Endothelial cell of umbilical vein (primary cell): ENCODE data around the gene ZNF148. TPM values are rescaled to one million over a fixed set of nuclear protein-coding genes. Genes with fewer than 3 reads are reported as not detected.

Experiments used
- BruUV-seq: library from RNA; stranded (reverse); fragments of 400-500 nt; replicated peaks from 2 replicates; lab custom pipeline; 2021; lab: Mats Ljungman, UMichigan
- CTCF ChIA-PET: fragments of 300-600, 350-600 bp; sonication (Branson Sonifier 250); formaldehyde crosslinking; loops from one replicate; lab custom pipeline; 2021; ENCODE audit warnings: antibody characterized with exemption, inconsistent platforms; lab: Charles Lee
- POLR2A ChIA-PET: fragments of 300-600, 350-600 bp; sonication (Branson Sonifier 250); formaldehyde crosslinking; loops from one replicate; lab custom pipeline; 2021; ENCODE audit warnings: antibody characterized with exemption, inconsistent platforms; lab: Charles Lee
- DNase-seq: peaks from one replicate; pipeline ENCODE4 v3.0.0-alpha.2; 2011; ENCODE audit warnings: low read depth, low spot score
- FAIRE-seq: peaks from 2 replicates; lab custom pipeline; 2011; peaks lifted over from hg19 to GRCh38; lab: Jason Lieb, UNC
- H2AFZ ChIP-seq: 2 replicates; pipeline ENCODE4 v1.6.0; 2012; ENCODE audit warnings: low read depth, low read length, control low read depth, inconsistent platforms
- H3K27ac ChIP-seq: 2 replicates; pipeline ENCODE4 v1.5.1; 2011; ENCODE audit warnings: low read depth, mild to moderate bottlenecking, control low read depth, low read length, moderate library complexity; ENCODE audit not compliant: insufficient read depth
- H3K27me3 ChIP-seq, 2 experiments: 2 replicates each; pipeline versions ENCODE4 v1.6.0 to v1.6.1; 2011; ENCODE audit warnings: low read length in 2 of 2, mixed read lengths in 1 of 2; ENCODE audit not compliant: control insufficient read depth in 2 of 2, insufficient read depth in 2 of 2
- H3K36me3 ChIP-seq, 2 experiments: 2 replicates in 1 of 2; 3 replicates in 1 of 2; pipeline ENCODE4 v1.5.1; 2011; ENCODE audit warnings: low read length in 2 of 2, mild to moderate bottlenecking in 1 of 2, moderate library complexity in 1 of 2; ENCODE audit not compliant: control insufficient read depth in 2 of 2, insufficient read depth in 2 of 2; ENCODE audit errors: extremely low read depth in 1 of 2
- H3K4me1 ChIP-seq: 3 replicates; pipeline ENCODE4 v1.5.1; 2011; ENCODE audit warnings: mild to moderate bottlenecking, low read length; ENCODE audit not compliant: control insufficient read depth, insufficient read depth; ENCODE audit errors: extremely low read depth
- H3K4me2 ChIP-seq: 2 replicates; pipeline ENCODE4 v1.6.1; 2011; ENCODE audit warnings: low read length, control low read depth, mixed read lengths; ENCODE audit not compliant: insufficient read depth
- H3K4me3 ChIP-seq, 3 experiments: fragments of 200-600 bp in 1 of 3; sonication (generic), shearing (Covaris generic) in 1 of 3; replicated peaks in 1 of 3; 2 replicates each; pipeline ENCODE4 v1.5.1; 2011 to 2016; ENCODE audit warnings: control low read depth in 3 of 3, low read length in 3 of 3, mild to moderate bottlenecking in 2 of 3, inconsistent platforms in 1 of 3, low read depth in 1 of 3, moderate library complexity in 1 of 3; ENCODE audit not compliant: insufficient read depth in 1 of 3
- H3K79me2 ChIP-seq: 2 replicates; pipeline ENCODE4 v1.6.0; 2012; ENCODE audit warnings: low read length, inconsistent platforms; ENCODE audit not compliant: control insufficient read depth, insufficient read depth
- H3K9ac ChIP-seq: replicated peaks from 2 replicates; pipeline ENCODE3; 2011; ENCODE audit warnings: low read length, control low read depth; ENCODE audit not compliant: insufficient read depth; ENCODE audit errors: extremely low read depth
- H3K9me1 ChIP-seq: replicated peaks from 3 replicates; pipeline ENCODE4 v1.6.0; 2011; ENCODE audit warnings: mild to moderate bottlenecking, low read length; ENCODE audit not compliant: control insufficient read depth, insufficient read depth; ENCODE audit errors: extremely low read depth
- H3K9me3 ChIP-seq: replicated peaks from 2 replicates; pipeline ENCODE4 v1.5.1; 2012; ENCODE audit warnings: low read length, inconsistent platforms; ENCODE audit not compliant: control insufficient read depth, insufficient read depth
- H4K20me1 ChIP-seq: replicated peaks from 2 replicates; pipeline ENCODE3; 2011; ENCODE audit warnings: mild to moderate bottlenecking, low read length; ENCODE audit not compliant: control insufficient read depth, insufficient read depth; ENCODE audit errors: extremely low read depth
- EZH2 ChIP-seq: IDR thresholded peaks from 2 replicates; pipeline ENCODE4 v1.6.1; 2012; ENCODE audit warnings: borderline replicate concordance, low read depth, mild to moderate bottlenecking, moderate library complexity, low read length, inconsistent platforms; ENCODE audit not compliant: severe bottlenecking
- FOS ChIP-seq: IDR thresholded peaks from 2 replicates; pipeline ENCODE4 v1.6.1; 2011; ENCODE audit warnings: mild to moderate bottlenecking, low read length, moderate library complexity, borderline replicate concordance; ENCODE audit not compliant: insufficient read depth
- GATA2 ChIP-seq: IDR thresholded peaks from 2 replicates; pipeline ENCODE4 v1.7.0; 2011; ENCODE audit warnings: low read depth, mild to moderate bottlenecking, moderate library complexity, mixed read lengths, low read length; ENCODE audit not compliant: insufficient read length, insufficient read depth
- JUN ChIP-seq: IDR thresholded peaks from 2 replicates; pipeline ENCODE4 v1.6.1; 2011; ENCODE audit warnings: borderline replicate concordance, low read depth; ENCODE audit not compliant: insufficient read length, insufficient read depth
- MYC ChIP-seq: IDR thresholded peaks from one replicate; pipeline ENCODE4 v1.6.1; 2011; ENCODE audit warnings: mild to moderate bottlenecking, low read depth, low read length
- POLR2A ChIP-seq: IDR thresholded peaks from 2 replicates; pipeline ENCODE4 v1.6.1; 2012; ENCODE audit warnings: low read depth, mild to moderate bottlenecking, control low read depth, low read length
- POLR2AphosphoS5 ChIP-seq: IDR thresholded peaks from 2 replicates; pipeline ENCODE4 v1.6.1; 2012; ENCODE audit warnings: low read depth, mild to moderate bottlenecking, control low read depth, low read length, moderate library complexity; ENCODE audit not compliant: insufficient read depth
- dilution Hi-C: fragments of 300-500 bp; cut with MboI; formaldehyde crosslinking; loops from one replicate; pipeline ENCODE4 v1.15.0; 2019; ENCODE audit warnings: low sequenced_read_pairs; ENCODE audit not compliant: extremely low pct_ligation_motif_present
- intact Hi-C: fragments of 100-400 bp; cut with micrococcal nuclease; formaldehyde crosslinking; loops from one replicate; pipeline ENCODE4 v1.10.0; 2022
- polyA plus RNA-seq, 4 experiments: library from polyadenylated mRNA; depleted of rRNA in 3 of 4; stranded (reverse) in 3 of 4; unstranded in 1 of 4; fragments of >200 nt; gene quantifications; 2 replicates each; pipeline versions ENCODE4 v1.2.1 to v1.2.3, GENCODE V29; 2011 to 2012; ENCODE audit warnings: missing spikeins in 1 of 4
- total RNA-seq: library from RNA; stranded (reverse); gene quantifications from 2 replicates; pipeline ENCODE4 v1.2.3, GENCODE V29; 2021
- TF ChIP-seq, protein P1 (sequence below): IDR thresholded peaks from 2 replicates; pipeline ENCODE4 v1.6.1; 2011; ENCODE audit not compliant: insufficient read depth, insufficient read length
- TF ChIP-seq, protein P2 (sequence below), 2 donors: IDR thresholded peaks; 1 replicate in 1 of 2; 2 replicates in 1 of 2; pipeline ENCODE4 v1.5.1; 2011; ENCODE audit warnings: low read length in 2 of 2, mild to moderate bottlenecking in 2 of 2, moderate library complexity in 2 of 2, control low read depth in 1 of 2, inconsistent platforms in 1 of 2, low read depth in 1 of 2; ENCODE audit not compliant: insufficient read depth in 1 of 2; ENCODE audit errors: extremely low read depth in 1 of 2

The ZNF148 gene
- total and polyA plus RNA-seq, 2 donors (not counting 3 experiments of a cell fraction or from before 2014, with no cell fraction given) = 8.0 to 41.3 TPM

DNA sequence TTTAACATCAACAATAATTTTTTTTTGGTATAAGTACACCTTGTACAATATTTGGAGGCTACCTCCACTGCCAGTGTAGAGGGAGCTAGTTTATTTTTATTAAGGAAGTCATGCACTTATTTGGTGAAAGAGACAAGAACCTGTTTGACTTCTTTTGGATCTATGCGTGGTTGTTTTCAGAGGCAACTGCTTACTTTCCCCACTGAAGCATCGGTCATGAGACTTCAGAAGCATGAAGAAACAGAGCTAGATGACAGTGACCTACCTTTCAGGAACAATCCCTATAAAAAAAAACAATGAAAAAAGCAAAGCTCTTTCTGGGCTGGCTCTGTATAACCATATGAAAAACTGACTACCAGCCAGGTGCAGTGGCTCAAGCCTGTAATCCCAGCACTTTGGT, 20.0 kb upstream of the ZNF148 start:
- no peaks in the 10 kb centered on the region for H3K79me2 ChIP-seq
- H3K4me3 ChIP-seq = no peak overlapping the region
- peaks cover 11 to 19% of the 10 kb centered on the region in 2 experiments for H3K27me3 ChIP-seq
- ChIA-PET CTCF (interaction anchor here (0.8 kb wide), 1 partner anchor 13 kb away, joined by 3 read pairs; no protein-coding TSS in a partner anchor), POLR2A (no interaction called here)
- TF ChIP-seq, protein P1, sequence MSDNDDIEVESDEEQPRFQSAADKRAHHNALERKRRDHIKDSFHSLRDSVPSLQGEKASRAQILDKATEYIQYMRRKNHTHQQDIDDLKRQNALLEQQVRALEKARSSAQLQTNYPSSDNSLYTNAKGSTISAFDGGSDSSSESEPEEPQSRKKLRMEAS = no peak
- TF ChIP-seq JUN = no peak
- no peak for TF ChIP-seq MYC
- no peak for TF ChIP-seq FOS
- TF ChIP-seq POLR2AphosphoS5 = no peak
- TF ChIP-seq POLR2A = no peak
- TF ChIP-seq, protein P2, sequence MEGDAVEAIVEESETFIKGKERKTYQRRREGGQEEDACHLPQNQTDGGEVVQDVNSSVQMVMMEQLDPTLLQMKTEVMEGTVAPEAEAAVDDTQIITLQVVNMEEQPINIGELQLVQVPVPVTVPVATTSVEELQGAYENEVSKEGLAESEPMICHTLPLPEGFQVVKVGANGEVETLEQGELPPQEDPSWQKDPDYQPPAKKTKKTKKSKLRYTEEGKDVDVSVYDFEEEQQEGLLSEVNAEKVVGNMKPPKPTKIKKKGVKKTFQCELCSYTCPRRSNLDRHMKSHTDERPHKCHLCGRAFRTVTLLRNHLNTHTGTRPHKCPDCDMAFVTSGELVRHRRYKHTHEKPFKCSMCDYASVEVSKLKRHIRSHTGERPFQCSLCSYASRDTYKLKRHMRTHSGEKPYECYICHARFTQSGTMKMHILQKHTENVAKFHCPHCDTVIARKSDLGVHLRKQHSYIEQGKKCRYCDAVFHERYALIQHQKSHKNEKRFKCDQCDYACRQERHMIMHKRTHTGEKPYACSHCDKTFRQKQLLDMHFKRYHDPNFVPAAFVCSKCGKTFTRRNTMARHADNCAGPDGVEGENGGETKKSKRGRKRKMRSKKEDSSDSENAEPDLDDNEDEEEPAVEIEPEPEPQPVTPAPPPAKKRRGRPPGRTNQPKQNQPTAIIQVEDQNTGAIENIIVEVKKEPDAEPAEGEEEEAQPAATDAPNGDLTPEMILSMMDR (IDR thresholded peaks at IDR 0.05; ENCODE audit: extremely low read depth in 1 of 2, insufficient read depth in 1 of 2, low read depth in 1 of 2, low read length in 2 of 2) = no peak
- no peak for TF ChIP-seq EZH2
- TF ChIP-seq GATA2 = no peak
- intact Hi-C loops = no loop called here
- H3K4me2 ChIP-seq = no peak overlapping the region
- no peaks in the 10 kb centered on the region for H3K4me1 ChIP-seq
- H3K9me1 ChIP-seq = no peaks in the 10 kb centered on the region
- no peak overlapping the region for H2AFZ ChIP-seq
- BruUV-seq = no TSS peak
- no peaks in the 10 kb centered on the region for H3K36me3 ChIP-seq
- no peak overlapping the region for H3K9ac ChIP-seq
- DNase-seq = no peak
- dilution Hi-C loops = no loop called here
- H4K20me1 ChIP-seq = no peaks in the 10 kb centered on the region
- no peak for FAIRE-seq
- H3K27ac ChIP-seq = no peak overlapping the region
- no peaks in the 10 kb centered on the region for H3K9me3 ChIP-seq
